Tibial artery (tissue), 4 donors: ENCODE results near the gene IFNA6.

Source experiments
- DNase-seq, 2 donors: peaks; one replicate each; pipeline ENCODE4 v3.0.0-alpha.2; 2019
- H3K27ac ChIP-seq, 2 donors: fragments of 200-600 bp; sonication (generic) in 1 of 2; 1 replicate in 1 of 2; 2 replicates in 1 of 2; pipeline ENCODE4 v1.5.1; 2018 to 2019; ENCODE audit warnings: mild to moderate bottlenecking in 1 of 2
- H3K27me3 ChIP-seq, 2 donors: fragments of 200-600 bp; sonication (generic) in 1 of 2; one replicate each; pipeline versions ENCODE4 v1.5.1 to v1.6.0; 2016 to 2019
- H3K36me3 ChIP-seq, 3 donors: fragments of 200-600 bp; sonication (generic) in 2 of 3; one replicate each; pipeline ENCODE4 v1.5.1; 2016 to 2019; ENCODE audit warnings: mild to moderate bottlenecking in 2 of 3
- H3K4me1 ChIP-seq, 4 donors: fragments of 200-600 bp; sonication (generic) in 2 of 4; 1 replicate in 3 of 4; 2 replicates in 1 of 4; pipeline ENCODE4 v1.5.1; 2016 to 2019
- H3K4me3 ChIP-seq, 2 donors: fragments of 200-600 bp; sonication (generic) in 1 of 2; 1 replicate in 1 of 2; 2 replicates in 1 of 2; pipeline ENCODE4 v1.5.1; 2018 to 2019; ENCODE audit warnings: mild to moderate bottlenecking in 2 of 2
- H3K9me3 ChIP-seq, 3 donors: fragments of 200-600 bp; sonication (generic) in 1 of 3; one replicate each; pipeline ENCODE4 v1.5.1; 2016 to 2019
- intact Hi-C: fragments of 100-400 bp; cut with DNase I; formaldehyde crosslinking; loops from one replicate; pipeline ENCODE4 v1.15.0; 2023; ENCODE audit warnings: low total_unique reads
- TF ChIP-seq, protein P1 (sequence below), 2 experiments: fragments of 200-600 bp in 1 of 2; fragments of 450-650 bp in 1 of 2; IDR thresholded peaks; one replicate each; pipeline ENCODE4 v1.5.1; 2017 to 2019; ENCODE audit warnings: antibody characterized with exemption in 2 of 2, mild to moderate bottlenecking in 1 of 2, moderate library complexity in 1 of 2

The IFNA6 gene

DNA sequence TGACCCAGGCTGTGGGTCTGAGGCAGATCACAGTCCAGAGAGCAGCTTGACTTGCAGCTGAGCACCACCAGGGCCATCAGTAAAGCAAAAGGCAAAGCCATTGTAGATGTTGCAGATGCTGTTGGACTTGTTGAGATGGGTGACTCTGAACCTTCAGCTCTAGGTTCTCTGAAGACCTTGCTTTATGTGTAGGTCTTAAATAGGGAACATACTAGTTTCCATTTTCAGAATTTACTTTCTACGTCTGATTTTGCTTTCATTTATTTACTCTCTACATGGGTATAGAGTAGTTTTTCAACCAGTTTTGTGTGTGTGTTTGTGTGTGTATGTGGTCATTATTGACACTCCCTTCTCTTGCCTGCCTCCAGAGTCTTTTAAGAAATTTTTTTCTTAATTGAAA lies at the start of gene IFNA6:
Gene IFNA6, minus strand, starts transcription at position 101 of the 400 bp plus-strand sequence. Its CDS starts 0 bp downstream, at position 101.
- no peak for DNase-seq
- Histone ChIP-seq H3K27me3 (peaks cover 0 to 6% of the 10 kb centered on the region in 2 donors), H3K4me3 (no peak within 1 kb of the TSS), H3K27ac (no peak within 1 kb of the TSS), H3K36me3 (no peaks in the 10 kb centered on the region), H3K4me1 (no peaks in the 10 kb centered on the region), H3K9me3 (no peaks in the 10 kb centered on the region)
- intact Hi-C loops = no loop called here
- TF ChIP-seq, protein P1, sequence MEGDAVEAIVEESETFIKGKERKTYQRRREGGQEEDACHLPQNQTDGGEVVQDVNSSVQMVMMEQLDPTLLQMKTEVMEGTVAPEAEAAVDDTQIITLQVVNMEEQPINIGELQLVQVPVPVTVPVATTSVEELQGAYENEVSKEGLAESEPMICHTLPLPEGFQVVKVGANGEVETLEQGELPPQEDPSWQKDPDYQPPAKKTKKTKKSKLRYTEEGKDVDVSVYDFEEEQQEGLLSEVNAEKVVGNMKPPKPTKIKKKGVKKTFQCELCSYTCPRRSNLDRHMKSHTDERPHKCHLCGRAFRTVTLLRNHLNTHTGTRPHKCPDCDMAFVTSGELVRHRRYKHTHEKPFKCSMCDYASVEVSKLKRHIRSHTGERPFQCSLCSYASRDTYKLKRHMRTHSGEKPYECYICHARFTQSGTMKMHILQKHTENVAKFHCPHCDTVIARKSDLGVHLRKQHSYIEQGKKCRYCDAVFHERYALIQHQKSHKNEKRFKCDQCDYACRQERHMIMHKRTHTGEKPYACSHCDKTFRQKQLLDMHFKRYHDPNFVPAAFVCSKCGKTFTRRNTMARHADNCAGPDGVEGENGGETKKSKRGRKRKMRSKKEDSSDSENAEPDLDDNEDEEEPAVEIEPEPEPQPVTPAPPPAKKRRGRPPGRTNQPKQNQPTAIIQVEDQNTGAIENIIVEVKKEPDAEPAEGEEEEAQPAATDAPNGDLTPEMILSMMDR (IDR thresholded peaks at IDR 0.05) = no peak

DNA sequence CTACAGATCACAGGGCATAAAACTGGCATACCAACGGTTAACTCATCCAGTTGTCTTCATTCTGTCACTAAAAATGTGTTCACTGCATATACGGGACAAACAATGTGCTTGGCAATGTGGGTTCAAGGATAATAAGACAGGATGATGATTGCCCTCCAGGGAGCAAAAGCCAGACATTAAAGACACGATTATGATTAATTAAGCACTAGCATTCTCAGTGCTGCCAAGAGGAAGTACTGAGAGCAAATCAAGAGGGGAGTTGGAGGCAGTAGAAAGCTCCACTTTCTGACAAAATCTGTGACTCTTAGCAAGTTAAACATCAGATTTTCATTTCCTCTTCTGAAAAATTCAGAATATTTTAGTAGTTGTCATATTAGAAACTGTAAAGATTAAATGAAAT lies 49.3 kb upstream of the IFNA6 start:
- Histone ChIP-seq H3K36me3 (no peaks in the 10 kb centered on the region), H3K4me3 (no peak overlapping the region), H3K27ac (no peak overlapping the region), H3K27me3 (peaks cover 7 to 54% of the 10 kb centered on the region in 2 donors), H3K4me1 (peaks cover 0 to 30% (median 12%) of the 10 kb centered on the region in 4 donors), H3K9me3 (no peaks in the 10 kb centered on the region)
- intact Hi-C loops = loop anchor here (10.0 kb wide), 1 partner anchor 75 kb away; no protein-coding TSS in a partner anchor
- TF ChIP-seq, protein P1 (IDR thresholded peaks at IDR 0.05) = no peak
- DNase-seq = no peak

DNA sequence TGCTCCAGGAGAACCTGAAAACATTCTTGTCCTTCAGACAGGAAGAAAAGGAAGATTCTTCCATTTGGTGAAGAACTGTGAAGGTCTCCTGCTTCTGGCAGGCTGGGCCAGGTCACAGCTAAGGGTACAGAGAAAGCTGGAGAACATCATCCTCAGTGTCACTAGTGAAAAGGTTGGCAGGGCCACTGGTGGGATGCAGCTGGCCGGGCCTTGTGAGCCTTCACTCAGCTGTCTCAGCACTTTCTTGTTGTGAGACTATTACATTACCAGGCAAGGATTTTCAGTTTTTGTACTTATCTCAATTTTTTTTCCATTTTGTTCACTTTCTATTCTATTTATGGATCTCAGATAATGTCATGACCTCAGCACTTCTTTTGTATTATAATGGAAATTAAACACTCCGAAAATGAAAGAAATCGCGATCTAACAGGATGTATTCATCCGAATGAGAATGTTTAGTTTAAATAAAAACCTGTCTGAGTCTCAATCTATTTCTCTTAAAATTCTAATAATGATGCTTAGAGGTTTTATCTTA lies 48.3 kb upstream of the IFNA6 start:
- intact Hi-C loops = loop anchor here (10.0 kb wide), 1 partner anchor 74 kb away; no protein-coding TSS in a partner anchor
- Histone ChIP-seq H3K27ac (no peak overlapping the region), H3K4me3 (no peak overlapping the region), H3K27me3 (peaks cover 7 to 60% of the 10 kb centered on the region in 2 donors), H3K36me3 (no peaks in the 10 kb centered on the region), H3K4me1 (peaks cover 0 to 24% (median 12%) of the 10 kb centered on the region in 4 donors), H3K9me3 (no peaks in the 10 kb centered on the region)
- TF ChIP-seq, protein P1 (IDR thresholded peaks at IDR 0.05) = no peak
- DNase-seq = no peak

DNA sequence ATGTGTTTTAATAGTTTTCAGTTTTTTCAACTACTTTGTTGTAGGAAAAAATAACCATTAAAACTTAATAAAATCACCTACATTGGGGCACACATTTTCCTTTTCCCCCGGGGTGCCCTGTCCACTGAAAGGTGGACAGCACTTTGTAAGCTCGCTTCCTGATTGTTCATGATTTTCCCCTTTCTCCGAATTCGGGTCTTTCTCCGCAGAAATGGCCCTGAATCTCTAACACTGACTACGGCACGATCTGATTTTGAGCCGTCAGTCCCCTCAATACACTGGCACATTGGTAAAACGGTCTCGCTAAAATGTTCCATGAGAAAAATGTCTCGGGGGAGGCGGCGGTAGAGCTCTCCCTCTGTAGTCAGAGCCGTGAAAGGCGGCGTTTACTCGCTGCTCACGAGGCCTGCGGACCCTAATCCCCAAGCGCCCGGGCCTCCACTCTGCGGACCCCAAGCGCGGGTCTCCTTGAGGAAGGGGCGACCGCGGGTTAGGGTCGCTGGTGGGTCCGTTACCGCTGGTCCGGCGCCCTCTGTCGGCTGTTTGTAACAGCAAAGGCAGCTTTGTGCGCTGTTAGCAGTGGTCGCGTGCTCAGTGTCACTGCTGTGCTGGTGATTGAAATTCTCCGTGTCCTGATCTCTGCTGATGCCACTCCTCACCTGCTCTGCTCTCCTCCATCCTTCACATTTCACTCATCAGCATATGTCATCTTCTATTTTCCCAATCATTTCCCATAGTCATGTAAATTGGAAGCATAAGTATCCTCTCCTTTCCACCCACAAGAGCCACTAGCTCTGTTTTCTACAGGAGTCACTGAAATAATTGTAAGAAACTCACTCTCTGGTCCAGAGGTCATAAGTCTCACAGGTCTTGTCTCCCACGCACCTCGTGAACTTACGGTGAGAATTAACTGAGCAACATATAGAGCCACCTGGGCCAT lies 45.4 kb upstream of the IFNA6 start:
- Histone ChIP-seq H3K4me3 (peak overlapping the region; percentile 37 to 57), H3K4me1 (peaks cover 0 to 8% (median 7%) of the 10 kb centered on the region in 4 donors), H3K27ac (no peak overlapping the region), H3K9me3 (no peaks in the 10 kb centered on the region), H3K27me3 (peaks cover 0 to 59% of the 10 kb centered on the region in 2 donors), H3K36me3 (no peaks in the 10 kb centered on the region)
- TF ChIP-seq, protein P1 (IDR thresholded peaks at IDR 0.05) = peak; percentile 48 to 68
- intact Hi-C loops = loop anchor here (10.0 kb wide), 1 partner anchor 71 kb away; no protein-coding TSS in a partner anchor
- peak; percentile 35 to 67 for DNase-seq

DNA sequence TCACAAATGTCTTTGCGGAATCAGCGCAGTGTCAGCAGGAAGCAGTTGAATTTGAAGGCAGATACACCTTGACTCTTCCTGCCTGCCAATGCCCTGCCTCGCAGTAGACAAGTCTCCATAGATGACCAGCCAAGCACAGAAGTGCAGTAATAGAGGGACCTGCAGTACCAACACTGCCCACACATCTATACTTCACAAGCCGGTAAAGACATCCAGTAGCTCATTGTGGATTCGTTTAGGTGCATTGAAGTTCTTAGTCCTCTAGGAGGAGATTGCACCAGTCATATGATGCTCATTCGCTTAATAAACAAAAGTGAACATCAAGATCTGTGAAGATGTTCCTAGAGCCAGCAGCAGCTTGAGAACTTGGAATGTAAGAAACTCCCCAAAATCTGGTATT lies 41.6 kb upstream of the IFNA6 start:
- Histone ChIP-seq H3K27me3 (peaks cover 0 to 54% of the 10 kb centered on the region in 2 donors), H3K4me1 (peaks cover 0 to 8% (median 7%) of the 10 kb centered on the region in 4 donors), H3K27ac (no peak overlapping the region), H3K4me3 (no peak overlapping the region), H3K36me3 (no peaks in the 10 kb centered on the region), H3K9me3 (no peaks in the 10 kb centered on the region)
- DNase-seq = no peak
- intact Hi-C loops = loop anchor here (10.0 kb wide), 1 partner anchor 67 kb away; no protein-coding TSS in a partner anchor
- TF ChIP-seq, protein P1 (IDR thresholded peaks at IDR 0.05) = peak in 1 of 2 experiments; percentile 5
